ENCODE results near the gene HSPA2.

HSPA2 gene

DNA sequence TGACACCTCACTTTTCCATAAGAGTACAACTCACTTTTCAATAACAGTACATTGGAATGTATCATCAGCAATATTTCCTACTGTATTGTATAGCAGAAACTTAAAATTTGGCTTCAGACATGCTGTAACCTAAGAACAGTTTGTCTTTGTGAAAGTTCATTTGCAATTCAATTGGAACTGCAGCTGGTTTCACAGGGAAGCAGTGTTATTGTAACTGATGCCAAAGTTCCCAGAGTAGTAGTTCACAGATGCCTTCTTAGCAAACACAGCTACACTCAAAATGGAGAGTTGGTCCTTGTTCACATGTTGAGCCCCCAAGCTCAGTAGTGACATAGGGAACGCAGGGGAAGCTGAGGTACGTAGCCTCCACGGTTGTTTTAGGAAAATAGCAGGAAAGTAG, 32.6 kb downstream of the HSPA2 start:
- in situ Hi-C loops (cut with HindIII; ENCODE audit: low sequenced_read_pairs) = no loop called here
- DNase-seq (ENCODE audit: low read depth, low spot score) = peak; percentile 57
- H3K4me3 ChIP-seq (ENCODE audit: low read depth, low read length) = no peak overlapping the region
- TF ChIP-seq, protein P1, sequence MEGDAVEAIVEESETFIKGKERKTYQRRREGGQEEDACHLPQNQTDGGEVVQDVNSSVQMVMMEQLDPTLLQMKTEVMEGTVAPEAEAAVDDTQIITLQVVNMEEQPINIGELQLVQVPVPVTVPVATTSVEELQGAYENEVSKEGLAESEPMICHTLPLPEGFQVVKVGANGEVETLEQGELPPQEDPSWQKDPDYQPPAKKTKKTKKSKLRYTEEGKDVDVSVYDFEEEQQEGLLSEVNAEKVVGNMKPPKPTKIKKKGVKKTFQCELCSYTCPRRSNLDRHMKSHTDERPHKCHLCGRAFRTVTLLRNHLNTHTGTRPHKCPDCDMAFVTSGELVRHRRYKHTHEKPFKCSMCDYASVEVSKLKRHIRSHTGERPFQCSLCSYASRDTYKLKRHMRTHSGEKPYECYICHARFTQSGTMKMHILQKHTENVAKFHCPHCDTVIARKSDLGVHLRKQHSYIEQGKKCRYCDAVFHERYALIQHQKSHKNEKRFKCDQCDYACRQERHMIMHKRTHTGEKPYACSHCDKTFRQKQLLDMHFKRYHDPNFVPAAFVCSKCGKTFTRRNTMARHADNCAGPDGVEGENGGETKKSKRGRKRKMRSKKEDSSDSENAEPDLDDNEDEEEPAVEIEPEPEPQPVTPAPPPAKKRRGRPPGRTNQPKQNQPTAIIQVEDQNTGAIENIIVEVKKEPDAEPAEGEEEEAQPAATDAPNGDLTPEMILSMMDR (IDR thresholded peaks at IDR 0.05; ENCODE audit: low read depth, low read length) = no peak

DNA sequence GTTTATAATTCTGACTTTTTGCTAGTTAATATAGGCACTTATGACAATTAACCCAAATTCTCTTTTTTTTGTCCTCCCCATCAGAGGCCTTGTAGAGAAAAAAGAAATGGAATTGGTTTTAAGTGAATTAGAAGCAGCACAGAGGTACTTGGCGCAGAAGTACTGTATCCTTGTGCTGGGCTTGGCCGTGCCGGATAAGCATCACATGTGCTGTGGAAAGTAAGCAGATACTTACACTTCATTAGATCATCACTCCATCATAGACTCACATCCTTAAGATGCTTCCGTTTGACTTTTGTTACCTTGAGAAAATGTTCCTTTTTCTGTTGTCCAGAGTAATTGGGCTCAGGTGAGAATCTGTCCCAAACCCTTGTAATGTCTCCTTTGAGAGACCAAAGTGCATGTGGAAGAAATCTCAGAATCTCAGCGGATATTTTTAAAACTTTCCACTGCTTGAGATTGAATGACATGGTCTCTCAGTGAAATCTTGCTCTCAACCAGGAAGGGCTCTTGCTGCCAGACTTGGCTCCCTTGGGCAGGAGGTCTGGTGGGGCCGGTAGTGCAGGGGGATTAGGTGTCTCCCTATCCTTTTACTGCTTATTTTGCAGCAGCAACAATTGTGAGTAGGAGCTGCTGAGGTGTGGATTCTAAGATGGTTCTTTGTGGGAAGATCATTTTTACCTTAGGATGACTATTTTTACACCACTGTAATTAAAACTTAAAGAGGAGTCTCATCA, 34.0 kb downstream of the HSPA2 start:
- no peak overlapping the region for H3K4me3 ChIP-seq (ENCODE audit: low read depth, low read length)
- TF ChIP-seq, protein P1 (IDR thresholded peaks at IDR 0.05; ENCODE audit: low read depth, low read length) = no peak
- in situ Hi-C loops (cut with HindIII; ENCODE audit: low sequenced_read_pairs) = no loop called here
- DNase-seq (ENCODE audit: low read depth, low spot score) = no peak

DNA sequence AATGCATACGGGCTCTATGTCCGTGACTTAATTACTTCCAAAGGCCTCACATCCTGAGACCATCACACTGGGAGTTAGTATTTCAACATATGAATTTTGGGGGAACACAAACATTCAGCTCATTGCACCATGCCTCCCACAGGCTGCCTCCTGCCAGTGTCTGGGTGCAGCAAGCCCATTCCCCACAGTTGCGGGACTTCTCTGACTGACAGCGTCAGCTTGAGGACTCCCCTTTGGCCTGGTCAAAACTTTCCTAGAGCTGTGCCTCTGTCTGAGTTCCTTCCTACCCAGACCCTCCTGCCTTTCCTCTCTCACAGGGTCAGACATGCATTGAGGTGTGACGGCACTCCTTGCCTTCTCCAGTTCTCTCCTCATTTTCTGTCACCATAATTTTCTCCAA, 36.7 kb downstream of the HSPA2 start:
- H3K4me3 ChIP-seq (ENCODE audit: low read depth, low read length) = no peak overlapping the region
- DNase-seq (ENCODE audit: low read depth, low spot score) = no peak
- TF ChIP-seq, protein P1 (IDR thresholded peaks at IDR 0.05; ENCODE audit: low read depth, low read length) = no peak
- in situ Hi-C loops (cut with HindIII; ENCODE audit: low sequenced_read_pairs) = no loop called here

DNA sequence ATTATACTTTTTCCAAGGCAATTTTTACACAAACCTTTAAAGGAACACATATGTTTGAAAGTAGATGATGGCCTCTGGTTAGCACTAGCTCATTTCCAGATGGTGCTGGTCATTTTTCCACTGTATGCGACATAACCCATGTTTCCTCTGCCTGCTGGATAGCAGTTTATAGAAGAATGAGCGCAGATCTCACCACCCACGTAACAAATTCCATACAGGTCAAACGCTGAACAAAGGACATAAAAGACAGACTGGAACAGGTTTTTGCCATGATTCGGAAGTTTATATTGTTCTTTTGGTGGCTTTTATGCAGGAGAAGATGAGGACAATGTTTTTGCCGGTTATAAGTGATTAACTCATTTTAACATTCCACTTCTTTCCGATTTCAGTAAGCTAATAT, 39.9 kb downstream of the HSPA2 start:
- DNase-seq (ENCODE audit: low read depth, low spot score) = no peak
- TF ChIP-seq, protein P1 (IDR thresholded peaks at IDR 0.05; ENCODE audit: low read depth, low read length) = no peak
- no peak overlapping the region for H3K4me3 ChIP-seq (ENCODE audit: low read depth, low read length)
- in situ Hi-C loops (cut with HindIII; ENCODE audit: low sequenced_read_pairs) = no loop called here

DNA sequence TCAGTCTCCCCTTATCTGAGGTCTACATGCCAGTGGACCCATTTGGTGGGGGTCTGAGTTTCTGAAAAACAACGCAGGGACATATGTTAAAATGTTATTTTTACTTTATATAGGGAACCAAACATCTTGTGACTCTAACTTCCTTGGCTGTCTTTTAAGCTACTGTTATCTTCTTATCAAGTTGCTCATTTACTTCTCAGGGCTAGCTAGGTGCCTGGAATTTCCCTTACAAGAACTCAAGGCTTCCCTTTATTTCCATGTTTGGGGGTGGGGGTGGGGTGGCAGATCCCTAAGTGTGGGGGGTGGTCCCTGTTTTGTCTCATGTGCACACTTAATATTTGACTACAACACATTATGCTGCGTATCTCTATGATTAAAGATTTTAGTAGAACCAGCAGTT, 40.8 kb downstream of the HSPA2 start:
- no peak overlapping the region for H3K4me3 ChIP-seq (ENCODE audit: low read depth, low read length)
- in situ Hi-C loops (cut with HindIII; ENCODE audit: low sequenced_read_pairs) = no loop called here
- no peak for DNase-seq (ENCODE audit: low read depth, low spot score)
- TF ChIP-seq, protein P1 (IDR thresholded peaks at IDR 0.05; ENCODE audit: low read depth, low read length) = no peak

DNA sequence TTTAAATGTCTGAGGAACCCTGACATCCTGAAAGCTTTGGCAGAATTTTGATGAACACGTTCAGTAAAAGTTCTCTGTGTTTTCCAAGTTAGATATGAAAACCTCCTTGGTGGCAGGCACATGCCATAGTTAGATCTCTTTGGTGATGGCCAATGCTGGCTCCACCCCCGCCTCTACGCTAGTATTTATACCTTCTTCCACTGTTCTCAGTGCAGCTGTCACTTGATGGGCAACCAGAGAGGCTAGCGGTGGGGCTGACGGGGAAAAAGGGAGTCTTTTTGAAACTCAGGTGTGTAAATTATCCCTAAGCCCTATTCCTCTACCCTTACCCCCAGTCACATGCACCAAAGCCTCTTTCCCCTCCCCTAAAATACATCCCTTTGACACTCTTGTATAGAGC, 41.3 kb downstream of the HSPA2 start:
- TF ChIP-seq, protein P1 (IDR thresholded peaks at IDR 0.05; ENCODE audit: low read depth, low read length) = no peak
- in situ Hi-C loops (cut with HindIII; ENCODE audit: low sequenced_read_pairs) = no loop called here
- H3K4me3 ChIP-seq (ENCODE audit: low read depth, low read length) = no peak overlapping the region
- DNase-seq (ENCODE audit: low read depth, low spot score) = no peak
